Peyer's patch (tissue), 4 donors: ENCODE results near the gene REPIN1. TPM values are rescaled to one million over a fixed set of nuclear protein-coding genes. Genes with fewer than 3 reads are reported as not detected.

ENCODE experiments used
- DNase-seq, 3 donors: peaks; one replicate each; pipeline ENCODE4 v3.0.0-alpha.2; 2017 to 2019
- H3K27ac ChIP-seq, 4 donors: fragments of 200-600 bp; sonication (generic); one replicate each; pipeline ENCODE4 v1.5.1; 2016 to 2019
- H3K27me3 ChIP-seq, 2 donors: fragments of 200-600 bp; sonication (generic); one replicate each; pipeline ENCODE4 v1.5.1; 2019
- H3K36me3 ChIP-seq, 3 donors: fragments of 200-600 bp; sonication (generic); one replicate each; pipeline ENCODE4 v1.5.1; 2016 to 2019
- H3K4me1 ChIP-seq, 4 donors: fragments of 200-600 bp; sonication (generic); one replicate each; pipeline ENCODE4 v1.5.1; 2016 to 2019
- H3K4me3 ChIP-seq, 4 donors: fragments of 200-600 bp; sonication (generic); 1 replicate in 3 of 4; 2 replicates in 1 of 4; pipeline ENCODE4 v1.5.1; 2016 to 2019; ENCODE audit warnings: mild to moderate bottlenecking in 1 of 4
- H3K9me3 ChIP-seq, 4 donors: fragments of 200-600 bp; sonication (generic); one replicate each; pipeline ENCODE4 v1.5.1; 2016 to 2019; ENCODE audit warnings: mild to moderate bottlenecking in 1 of 4
- POLR2A ChIP-seq, 2 donors: fragments of 450-650 bp; IDR thresholded peaks; one replicate each; pipeline ENCODE4 v1.5.1; 2017; ENCODE audit warnings: antibody characterized with exemption in 2 of 2, mild to moderate bottlenecking in 2 of 2, moderate library complexity in 2 of 2
- total RNA-seq, 4 donors: library from RNA; depleted of rRNA; stranded (reverse); fragments of >200 nt; gene quantifications; one replicate each; pipeline ENCODE4 v1.1.0, GENCODE V29; 2016
- TF ChIP-seq, protein P1 (sequence below), 6 experiments: fragments of 450-650 bp in 4 of 6; fragments of 200-600 bp in 2 of 6; sonication (generic) in 1 of 6; IDR thresholded peaks; one replicate each; pipeline ENCODE4 v1.5.1; 2017 to 2019; ENCODE audit warnings: antibody characterized with exemption in 6 of 6, mild to moderate bottlenecking in 3 of 6, moderate library complexity in 1 of 6

Gene REPIN1
- total RNA-seq, 4 donors from 2014 or later = 138 to 209 (median 159) TPM

DNA sequence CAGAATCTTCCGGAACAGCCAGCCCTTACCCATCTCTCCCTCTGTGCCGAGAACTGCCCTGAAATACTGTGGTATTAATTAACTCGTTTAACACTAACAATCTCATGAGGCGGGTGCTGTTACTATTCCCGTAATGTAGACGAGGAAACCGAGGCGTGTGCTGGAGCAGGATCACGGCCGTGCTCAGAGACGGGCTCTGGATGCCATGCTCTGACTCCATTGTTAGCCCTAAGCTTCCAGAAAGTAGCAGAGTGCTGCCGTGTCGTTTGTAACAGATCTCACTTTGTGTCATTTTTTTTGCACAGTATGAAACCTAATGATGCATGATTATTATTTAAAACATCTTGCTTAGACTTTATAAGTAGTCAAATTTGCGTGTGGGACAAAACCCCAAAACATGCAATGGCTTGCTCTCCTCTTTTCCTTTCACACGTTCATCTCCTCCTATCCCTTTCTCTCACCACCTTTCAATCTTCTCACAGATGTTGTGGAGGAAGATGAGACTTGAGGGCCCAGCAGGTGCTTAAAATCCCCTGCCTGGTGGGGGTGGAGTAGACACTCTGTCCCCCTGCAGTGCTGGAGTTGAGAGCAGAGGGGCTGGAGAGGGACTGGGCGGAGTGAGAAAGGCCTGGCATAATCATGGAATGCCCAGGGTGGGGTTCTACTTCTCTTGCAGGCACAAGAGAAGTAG is 44.8 kb upstream of the REPIN1 start:
- TF ChIP-seq, protein P1, sequence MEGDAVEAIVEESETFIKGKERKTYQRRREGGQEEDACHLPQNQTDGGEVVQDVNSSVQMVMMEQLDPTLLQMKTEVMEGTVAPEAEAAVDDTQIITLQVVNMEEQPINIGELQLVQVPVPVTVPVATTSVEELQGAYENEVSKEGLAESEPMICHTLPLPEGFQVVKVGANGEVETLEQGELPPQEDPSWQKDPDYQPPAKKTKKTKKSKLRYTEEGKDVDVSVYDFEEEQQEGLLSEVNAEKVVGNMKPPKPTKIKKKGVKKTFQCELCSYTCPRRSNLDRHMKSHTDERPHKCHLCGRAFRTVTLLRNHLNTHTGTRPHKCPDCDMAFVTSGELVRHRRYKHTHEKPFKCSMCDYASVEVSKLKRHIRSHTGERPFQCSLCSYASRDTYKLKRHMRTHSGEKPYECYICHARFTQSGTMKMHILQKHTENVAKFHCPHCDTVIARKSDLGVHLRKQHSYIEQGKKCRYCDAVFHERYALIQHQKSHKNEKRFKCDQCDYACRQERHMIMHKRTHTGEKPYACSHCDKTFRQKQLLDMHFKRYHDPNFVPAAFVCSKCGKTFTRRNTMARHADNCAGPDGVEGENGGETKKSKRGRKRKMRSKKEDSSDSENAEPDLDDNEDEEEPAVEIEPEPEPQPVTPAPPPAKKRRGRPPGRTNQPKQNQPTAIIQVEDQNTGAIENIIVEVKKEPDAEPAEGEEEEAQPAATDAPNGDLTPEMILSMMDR (IDR thresholded peaks at IDR 0.05) = no peak
- TF ChIP-seq POLR2A (IDR thresholded peaks at IDR 0.05) = no peak
- no peaks in the 10 kb centered on the region for H3K27me3 ChIP-seq
- H3K36me3 ChIP-seq = peaks cover 0 to 4% (median 0%) of the 10 kb centered on the region in 3 donors
- H3K9me3 ChIP-seq = no peaks in the 10 kb centered on the region
- DNase-seq = no peak
- H3K27ac ChIP-seq = peak overlapping the region; percentile 86 to 93 (median 90)
- H3K4me1 ChIP-seq = peaks cover 0 to 27% (median 8%) of the 10 kb centered on the region in 4 donors
- peak overlapping the region; percentile 61 to 89 (median 73) for H3K4me3 ChIP-seq

DNA sequence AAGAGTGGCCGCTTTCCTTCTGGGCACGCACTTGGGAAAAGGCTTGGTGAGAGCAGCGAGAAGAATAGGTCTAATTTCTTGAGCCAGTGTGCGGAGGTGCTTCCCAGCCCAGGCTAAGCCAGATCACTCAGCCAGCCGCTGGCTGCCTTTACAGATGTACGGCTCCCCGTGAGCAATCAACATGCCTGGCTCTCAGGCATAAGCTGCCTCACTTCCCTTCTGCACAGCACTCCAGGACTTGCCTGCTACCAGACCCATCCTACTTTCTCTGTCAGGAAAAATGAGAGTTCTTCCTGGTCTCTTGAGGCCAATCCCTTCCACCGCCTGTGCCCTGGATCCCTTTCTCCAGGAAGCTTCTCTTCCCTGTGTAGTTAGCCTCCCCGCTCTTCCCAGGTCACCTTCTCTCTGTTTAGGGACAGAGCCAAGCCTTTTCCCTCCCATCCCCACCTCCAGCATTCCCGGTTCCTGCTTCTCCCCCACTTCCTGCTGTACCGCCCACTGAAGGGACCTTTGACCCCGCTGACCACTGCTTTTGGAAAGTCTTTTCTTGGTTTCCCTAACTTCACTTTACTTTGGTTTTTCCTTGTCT is 44.2 kb upstream of the REPIN1 start:
- peak overlapping the region in 3 of 4 donors; percentile 62 to 89 (median 84) for H3K4me3 ChIP-seq
- DNase-seq = no peak
- peaks cover 0 to 11% (median 0%) of the 10 kb centered on the region in 3 donors for H3K36me3 ChIP-seq
- H3K9me3 ChIP-seq = no peaks in the 10 kb centered on the region
- no peak for TF ChIP-seq POLR2A (IDR thresholded peaks at IDR 0.05)
- TF ChIP-seq, protein P1 (IDR thresholded peaks at IDR 0.05) = no peak
- no peaks in the 10 kb centered on the region for H3K27me3 ChIP-seq
- peaks cover 0 to 27% (median 8%) of the 10 kb centered on the region in 4 donors for H3K4me1 ChIP-seq
- peak overlapping the region; percentile 56 to 93 (median 88) for H3K27ac ChIP-seq

DNA sequence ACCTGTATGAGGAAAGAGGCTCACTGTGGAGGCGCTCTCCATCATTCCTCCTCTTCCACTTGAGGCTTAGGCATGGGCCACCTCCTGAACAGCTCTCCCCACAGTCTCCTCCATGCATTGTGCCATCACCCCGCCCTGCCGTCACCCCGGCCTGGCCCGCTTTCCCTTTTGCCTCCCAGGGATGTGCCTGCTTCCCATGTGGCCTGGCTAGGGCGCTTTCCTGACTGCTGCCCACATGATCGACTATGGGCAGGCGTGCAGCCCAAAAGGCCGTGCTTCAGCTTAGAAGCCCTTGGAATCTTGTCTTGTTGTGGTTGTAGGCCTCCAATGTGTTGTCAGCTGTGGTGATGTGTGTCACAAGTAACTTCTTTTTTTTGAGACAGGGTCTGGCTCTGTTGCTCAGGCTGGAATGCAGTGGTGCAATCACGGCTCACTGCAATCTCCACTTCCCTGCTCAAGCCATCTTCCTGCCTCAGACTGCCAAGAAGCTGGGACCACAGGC is 43.5 kb upstream of the REPIN1 start:
- DNase-seq = no peak
- H3K9me3 ChIP-seq = no peaks in the 10 kb centered on the region
- peaks cover 0 to 27% (median 8%) of the 10 kb centered on the region in 4 donors for H3K4me1 ChIP-seq
- no peaks in the 10 kb centered on the region for H3K27me3 ChIP-seq
- no peak overlapping the region for H3K4me3 ChIP-seq
- TF ChIP-seq POLR2A (IDR thresholded peaks at IDR 0.05) = no peak
- TF ChIP-seq, protein P1 (IDR thresholded peaks at IDR 0.05) = no peak
- H3K36me3 ChIP-seq = peaks cover 0 to 17% (median 0%) of the 10 kb centered on the region in 3 donors
- H3K27ac ChIP-seq = peak overlapping the region; percentile 56 to 93 (median 88)

DNA sequence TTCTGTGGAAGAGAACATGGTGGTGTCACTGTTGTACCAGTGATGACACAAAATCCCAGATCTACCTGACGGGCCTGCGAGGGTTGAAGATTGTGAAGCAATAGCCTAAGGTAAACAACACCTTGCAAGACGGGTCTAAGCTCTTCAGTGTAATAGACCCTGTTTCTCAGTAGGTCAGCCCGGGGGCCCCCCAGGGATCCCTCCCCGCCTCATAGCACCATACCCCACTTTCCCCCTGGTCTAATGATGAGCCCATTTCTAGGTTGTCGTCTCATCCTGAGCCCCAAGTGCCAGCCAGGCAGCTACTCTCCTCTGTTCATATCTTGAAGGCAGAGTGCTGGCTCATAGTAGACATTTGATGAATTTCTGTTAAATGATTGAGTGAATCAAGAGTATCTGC is 42.7 kb upstream of the REPIN1 start:
- Histone ChIP-seq H3K4me1 (peaks cover 0 to 27% (median 8%) of the 10 kb centered on the region in 4 donors), H3K9me3 (no peaks in the 10 kb centered on the region), H3K36me3 (peaks cover 0 to 24% (median 0%) of the 10 kb centered on the region in 3 donors), H3K4me3 (no peak overlapping the region), H3K27me3 (no peaks in the 10 kb centered on the region), H3K27ac (no peak overlapping the region)
- DNase-seq = no peak
- TF ChIP-seq POLR2A (IDR thresholded peaks at IDR 0.05) = no peak
- TF ChIP-seq, protein P1 (IDR thresholded peaks at IDR 0.05) = no peak

DNA sequence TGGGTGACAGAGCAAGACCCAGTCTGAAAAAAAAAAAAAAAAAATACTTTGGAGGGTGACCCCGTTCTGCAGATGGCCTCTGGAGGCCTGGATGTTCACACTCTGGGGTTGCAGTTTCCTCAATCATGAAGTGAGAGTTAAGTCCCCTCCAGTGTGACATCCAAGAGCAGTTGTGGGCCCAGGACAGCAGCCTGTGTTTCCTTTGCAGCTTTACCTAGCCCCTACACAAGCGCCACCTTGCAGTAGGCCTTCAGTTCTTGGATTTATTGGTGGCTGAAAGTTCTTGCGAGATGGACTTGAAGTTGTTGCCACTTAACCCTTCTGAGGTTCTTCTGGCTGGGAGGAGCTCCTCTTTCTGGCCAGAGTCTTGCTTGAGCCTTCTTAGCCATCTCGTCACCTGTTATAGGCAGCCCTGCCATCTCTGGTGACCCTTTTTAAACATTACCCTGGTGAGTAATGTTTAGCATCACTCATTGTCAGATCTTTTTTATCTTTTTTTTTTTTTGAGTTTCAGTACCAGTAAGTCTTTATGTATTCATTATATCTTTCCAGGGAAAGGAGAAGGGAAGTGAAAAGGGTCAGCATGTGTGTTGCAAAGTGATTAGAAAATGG is 41.9 kb upstream of the REPIN1 start:
- peaks cover 0 to 24% (median 0%) of the 10 kb centered on the region in 3 donors for H3K36me3 ChIP-seq
- H3K9me3 ChIP-seq = no peaks in the 10 kb centered on the region
- H3K27me3 ChIP-seq = no peaks in the 10 kb centered on the region
- peaks cover 0 to 21% (median 8%) of the 10 kb centered on the region in 4 donors for H3K4me1 ChIP-seq
- TF ChIP-seq, protein P1 (IDR thresholded peaks at IDR 0.05) = no peak
- no peak for TF ChIP-seq POLR2A (IDR thresholded peaks at IDR 0.05)
- H3K27ac ChIP-seq = no peak overlapping the region
- no peak for DNase-seq
- no peak overlapping the region for H3K4me3 ChIP-seq
